GM21390 (cell line): ENCODE results near the gene IQSEC3.
"Not testable (repeated sequence)": the region's sequence is repeated elsewhere in the genome, so short reads cannot be mapped to it uniquely, and the experiment has no call there.

Experiments
- ATAC-seq: cut with Tn5 transposase; IDR thresholded peaks from one replicate; pipeline ENCODE4 v1.9.1; 2021; ENCODE audit not compliant: unreplicated experiment

IQSEC3 gene

GRCh38 chr12:109872-110271 is 43.3 kb downstream of the IQSEC3 start:
- ATAC-seq: no peak

GRCh38 chr12:111699-112493 is 45.3 kb downstream of the IQSEC3 start:
- ATAC-seq: no peak

DNA sequence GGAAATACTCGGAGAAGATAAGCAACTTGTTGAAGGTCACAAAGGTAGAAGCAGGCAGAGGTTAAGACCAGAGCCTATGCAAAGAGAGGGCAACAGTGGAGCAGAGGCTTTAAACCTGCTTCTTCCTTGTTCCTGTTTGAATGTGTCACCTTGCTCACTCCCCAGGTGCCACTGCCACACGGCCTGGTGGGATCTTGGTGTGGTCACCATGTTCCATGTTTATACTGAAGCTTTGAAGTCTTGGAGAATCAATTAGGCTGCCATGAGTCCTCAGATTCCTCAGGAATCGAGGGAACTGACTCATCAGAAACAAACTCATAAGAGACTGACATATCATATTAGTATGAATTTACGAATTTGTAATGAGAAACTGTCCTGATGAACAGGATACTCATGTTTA is 46.8 kb downstream of the IQSEC3 start:
- no peak for ATAC-seq

DNA sequence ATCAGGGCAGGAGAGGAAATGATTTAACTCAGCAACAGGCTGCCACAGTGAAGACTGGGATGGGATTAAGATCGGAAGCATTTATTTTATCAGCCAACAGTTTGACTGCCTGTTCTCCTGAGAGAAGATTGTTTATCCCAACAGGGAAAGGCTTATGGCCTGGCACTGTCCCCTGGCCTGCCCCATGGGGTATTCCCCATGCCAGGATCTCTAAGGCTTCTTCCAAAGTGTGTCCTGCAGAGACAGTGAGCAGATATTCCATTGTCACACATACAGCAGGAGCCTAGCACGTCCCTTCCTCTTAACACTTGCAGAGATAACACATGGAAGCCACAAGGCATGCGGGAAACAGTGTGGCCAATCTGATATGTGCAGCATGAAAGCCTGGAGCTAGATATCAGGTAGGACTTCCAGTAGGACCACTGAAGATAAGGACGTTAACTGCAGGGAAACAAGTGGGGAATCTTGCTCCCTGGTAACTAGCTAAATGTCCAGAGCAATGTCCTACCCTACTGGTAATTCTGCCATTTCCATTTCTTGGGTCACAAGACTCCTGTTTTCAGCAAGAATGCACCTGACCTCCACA is 48.2 kb downstream of the IQSEC3 start:
- ATAC-seq: no peak

DNA sequence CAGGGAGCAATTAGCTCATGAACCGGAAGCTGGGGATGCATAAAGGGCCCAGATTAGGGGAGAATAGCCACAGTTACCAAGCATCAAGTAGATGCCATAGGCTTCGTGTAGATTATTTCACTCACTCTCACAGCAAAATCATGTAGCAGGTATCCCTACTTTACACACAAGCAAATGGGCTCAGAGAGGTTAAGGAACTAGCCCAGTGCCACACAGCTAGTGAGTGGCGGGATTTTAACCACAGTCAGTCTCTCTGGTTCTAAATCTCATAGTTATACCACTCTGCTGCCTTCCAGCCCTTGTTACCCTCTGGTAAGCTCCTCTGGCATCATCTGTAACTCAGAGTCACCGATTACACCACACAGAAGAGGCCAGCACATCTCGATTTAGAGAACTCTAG is 49.0 kb downstream of the IQSEC3 start:
- ATAC-seq: no peak

GRCh38 chr12:115960-116915 is 49.7 kb downstream of the IQSEC3 start:
- no peak for ATAC-seq

- ATAC-seq: no peak
Measured at GRCh38 chr12:117311-117710, 50.7 kb downstream of the IQSEC3 start.

- ATAC-seq: no peak
Measured at GRCh38 chr12:117816-118345, 51.3 kb downstream of the IQSEC3 start.

- no peak for ATAC-seq
Measured at GRCh38 chr12:118591-118990, 52.0 kb downstream of the IQSEC3 start.

- ATAC-seq: no peak
Measured at GRCh38 chr12:120951-121350, 54.4 kb downstream of the IQSEC3 start.

DNA sequence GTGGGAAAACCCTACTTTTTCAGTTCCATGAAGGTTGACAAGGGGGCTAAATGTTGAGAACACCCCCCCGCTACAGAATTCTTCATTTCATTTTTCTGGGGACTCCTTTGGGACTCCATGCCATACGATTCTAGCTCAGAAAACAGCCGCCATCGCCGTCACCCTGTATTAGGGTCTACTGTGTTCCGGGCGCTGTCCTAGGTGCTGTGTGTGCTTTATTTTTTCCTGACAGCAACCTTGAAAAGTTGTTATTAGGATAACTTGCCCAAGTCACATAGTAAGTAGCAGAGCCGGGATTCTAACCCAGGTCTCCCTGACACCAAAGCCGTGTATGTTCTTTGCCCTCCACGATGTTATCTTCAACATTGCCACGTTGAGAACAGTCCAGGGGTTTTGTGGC is 55.1 kb downstream of the IQSEC3 start:
- ATAC-seq: no peak

- ATAC-seq: no peak
Measured at GRCh38 chr12:125075-125474, 58.5 kb downstream of the IQSEC3 start.

DNA sequence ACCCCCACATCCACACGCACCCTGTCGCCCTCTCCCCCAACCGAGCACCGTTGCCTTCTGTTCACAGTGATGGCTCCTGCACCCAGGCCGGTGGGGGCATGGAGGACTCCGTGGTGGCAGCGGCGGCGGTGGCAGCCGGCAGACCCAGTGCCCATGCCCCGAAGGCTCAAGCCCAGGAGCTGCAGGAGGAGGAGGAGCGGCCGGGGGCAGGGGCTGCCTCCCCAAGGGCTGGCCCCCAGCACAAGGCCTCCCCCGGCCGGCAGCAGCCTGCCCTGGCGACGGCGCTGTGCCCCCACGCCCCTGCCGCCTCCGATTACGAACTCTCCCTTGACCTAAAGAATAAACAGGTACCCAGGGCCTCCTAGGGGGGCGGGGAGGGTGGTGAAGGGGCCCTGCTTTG is 59.0 kb downstream of the IQSEC3 start:
- no peak for ATAC-seq

- no peak for ATAC-seq
Measured at GRCh38 chr12:128079-128478, 61.5 kb downstream of the IQSEC3 start.

DNA sequence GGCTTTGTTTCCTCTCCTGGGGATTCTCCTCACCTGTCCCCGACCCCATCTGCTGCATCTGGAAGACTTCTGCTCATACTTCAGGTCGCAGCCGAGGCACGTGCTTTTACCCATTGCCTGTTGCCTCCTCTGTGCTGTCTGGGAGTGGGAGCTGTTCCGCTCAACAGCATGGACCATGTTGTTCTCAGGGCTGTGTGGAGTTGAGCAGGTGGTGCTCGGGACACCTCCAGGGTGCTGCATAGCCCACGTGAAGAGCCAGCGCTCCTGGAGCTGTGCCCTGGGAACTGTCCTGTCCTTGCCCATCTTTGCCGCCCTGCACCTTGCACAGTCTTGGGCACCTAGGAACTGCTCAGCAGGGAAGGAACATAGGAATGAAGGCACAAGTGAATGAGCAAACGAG is 62.4 kb downstream of the IQSEC3 start:
- ATAC-seq: no peak

- no peak for ATAC-seq
Measured at GRCh38 chr12:130519-130918, 64.0 kb downstream of the IQSEC3 start.

DNA sequence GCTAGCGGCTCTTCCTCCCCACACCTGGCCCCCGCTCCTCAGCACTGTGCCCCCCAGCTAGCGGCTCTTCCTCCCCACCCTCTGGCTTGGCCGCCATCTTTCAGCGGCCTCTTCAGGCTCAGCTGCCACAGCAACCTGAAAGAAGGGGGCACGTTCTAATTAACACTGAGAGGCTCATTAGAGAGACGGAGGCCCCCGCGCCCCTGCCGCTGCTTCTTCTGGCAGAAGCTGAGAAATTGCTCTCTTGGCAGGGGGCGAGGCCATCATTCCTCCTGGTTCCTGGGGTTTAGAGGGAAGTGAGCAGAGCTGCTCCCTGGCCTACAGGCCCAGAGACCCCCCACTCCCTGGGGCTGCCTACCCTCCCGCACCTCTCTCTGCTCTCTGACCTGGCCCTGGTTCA is 64.4 kb downstream of the IQSEC3 start:
- ATAC-seq: no peak

- no peak for ATAC-seq
Measured at GRCh38 chr12:131732-132495, 65.3 kb downstream of the IQSEC3 start.

- not testable (repeated sequence) for ATAC-seq
Measured at GRCh38 chr12:133616-134232, 67.2 kb downstream of the IQSEC3 start.

- ATAC-seq: no peak
Measured at GRCh38 chr12:135138-135537, 68.6 kb downstream of the IQSEC3 start.
